Activated B cell treated with CpG ODN at 0.5 μM for 24 hours (primary cell): ENCODE measurements around the gene CD226. TPM values are rescaled to one million over a fixed set of nuclear protein-coding genes. Genes with fewer than 3 reads are reported as not detected.

Experiments used
- ATAC-seq: fragments of 200-7000 bp; cut with Tn5 transposase; one replicate; pipeline ENCODE4 v1.10.0; 2021; ENCODE audit warnings: low read depth, mild to moderate bottlenecking, moderate library complexity
- CTCF ChIA-PET: fragments of 350-600 bp; sonication (Branson Sonifier 250); formaldehyde crosslinking; loops from one replicate; lab custom pipeline; 2021; ENCODE audit warnings: antibody characterized with exemption; lab: Charles Lee
- POLR2A ChIA-PET: fragments of 350-600 bp; sonication (Branson Sonifier 250); formaldehyde crosslinking; loops from one replicate; lab custom pipeline; 2021; ENCODE audit warnings: antibody characterized with exemption; lab: Charles Lee
- DNase-seq: peaks from one replicate; pipeline ENCODE4 v3.0.0; 2022
- H3K27ac Mint-ChIP-seq: one replicate; pipeline ENCODE4 v1.8.0; 2020; ENCODE audit warnings: mixed read lengths
- H3K27me3 Mint-ChIP-seq: one replicate; pipeline ENCODE4 v1.8.0; 2021; ENCODE audit warnings: mixed read lengths
- H3K36me3 Mint-ChIP-seq: one replicate; pipeline ENCODE4 v1.8.0; 2021; ENCODE audit warnings: low read depth, mixed read lengths
- H3K4me1 Mint-ChIP-seq: one replicate; pipeline ENCODE4 v1.8.0; 2021; ENCODE audit warnings: mixed read lengths
- H3K4me3 Mint-ChIP-seq: one replicate; pipeline ENCODE4 v1.8.0; 2020; ENCODE audit warnings: mild to moderate bottlenecking, mixed read lengths
- H3K9me3 Mint-ChIP-seq: one replicate; pipeline ENCODE4 v1.8.0; 2020; ENCODE audit warnings: mixed read lengths
- CTCF ChIP-seq: fragments of 200-600 bp; IDR thresholded peaks from one replicate; pipeline ENCODE4 v1.8.0; 2022; ENCODE audit warnings: antibody characterized with exemption, mild to moderate bottlenecking
- intact Hi-C: fragments of 100-400 bp; cut with micrococcal nuclease; formaldehyde crosslinking; loops from one replicate; pipeline ENCODE4 v1.15.1; 2024
- total RNA-seq: library from RNA; stranded (reverse); gene quantifications from 2 replicates; pipeline ENCODE4 v1.2.3, GENCODE V29; 2022

CD226 gene
- total RNA-seq, 1 donor from 2014 or later = 8.3 TPM

DNA sequence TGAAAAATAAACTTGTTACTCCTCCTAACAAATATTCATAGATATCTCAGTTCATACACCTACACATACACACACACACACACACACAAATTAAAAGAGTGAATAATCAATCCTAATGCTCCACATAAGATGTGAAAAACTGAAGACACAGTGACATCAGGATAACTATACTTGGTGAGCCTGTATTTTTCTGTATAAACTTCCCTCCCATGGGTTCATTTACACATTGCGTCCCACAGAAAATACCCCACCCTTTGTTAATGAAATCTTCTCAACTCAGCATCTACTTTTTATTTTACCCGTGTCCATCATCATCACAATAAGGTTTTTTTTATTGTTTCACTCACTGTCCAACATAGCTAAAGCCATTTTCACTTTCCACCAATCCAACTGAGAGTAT is 60.4 kb downstream of the CD226 start:
- no peak overlapping the region for H3K27ac Mint-ChIP-seq
- peaks cover 25% of the 10 kb centered on the region for H3K4me1 Mint-ChIP-seq
- H3K9me3 Mint-ChIP-seq = peaks cover 5% of the 10 kb centered on the region
- TF ChIP-seq CTCF = no peak
- peaks cover 3% of the 10 kb centered on the region for H3K27me3 Mint-ChIP-seq
- H3K36me3 Mint-ChIP-seq = peaks cover 4% of the 10 kb centered on the region
- intact Hi-C loops = no loop called here
- ATAC-seq (no peak), DNase-seq (no peak)
- CTCF ChIA-PET = no interaction called here
- no peak overlapping the region for H3K4me3 Mint-ChIP-seq
- POLR2A ChIA-PET = no interaction called here

GRCh38 chr18:69885841-69886531 is 61.7 kb downstream of the CD226 start:
- Mint-ChIP-seq H3K27ac (peak overlapping the region; percentile 67), H3K9me3 (peaks cover 2% of the 10 kb centered on the region), H3K4me1 (peaks cover 25% of the 10 kb centered on the region), H3K27me3 (peaks cover 3% of the 10 kb centered on the region), H3K36me3 (peaks cover 1% of the 10 kb centered on the region), H3K4me3 (no peak overlapping the region)
- ChIA-PET POLR2A (interaction anchor here (0.6 kb wide), 1 partner anchor 72 kb away, joined by 4 read pairs; no protein-coding TSS in a partner anchor), CTCF (no interaction called here)
- ATAC-seq (peak; percentile 30), DNase-seq (no peak)
- no peak for TF ChIP-seq CTCF
- intact Hi-C loops = no loop called here

DNA sequence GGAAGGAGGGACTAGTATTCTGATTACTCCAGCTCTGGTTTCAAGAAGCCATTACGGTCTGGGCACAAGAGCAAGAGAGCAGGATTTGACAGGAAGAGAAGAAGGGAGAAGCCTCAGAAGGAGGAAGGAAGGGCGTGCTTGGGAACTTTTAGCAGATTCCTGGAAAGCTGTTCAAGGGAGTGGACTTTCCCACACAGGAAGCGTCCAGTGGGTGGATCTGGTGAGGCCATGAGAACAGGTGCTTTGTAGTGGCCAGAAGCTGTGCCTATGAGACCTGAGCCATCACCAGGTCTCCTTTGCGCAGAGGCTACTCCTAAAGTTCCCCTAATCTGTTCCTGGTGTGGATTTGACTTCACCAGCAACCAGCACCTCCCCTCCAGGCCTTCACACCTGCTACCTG is 62.3 kb downstream of the CD226 start:
- no peak overlapping the region for H3K4me3 Mint-ChIP-seq
- CTCF ChIA-PET = no interaction called here
- no peak for ATAC-seq
- H3K9me3 Mint-ChIP-seq = no peaks in the 10 kb centered on the region
- H3K27me3 Mint-ChIP-seq = peaks cover 3% of the 10 kb centered on the region
- H3K27ac Mint-ChIP-seq = no peak overlapping the region
- H3K36me3 Mint-ChIP-seq = no peaks in the 10 kb centered on the region
- POLR2A ChIA-PET = no interaction called here
- no peak for TF ChIP-seq CTCF
- intact Hi-C loops = no loop called here
- H3K4me1 Mint-ChIP-seq = peaks cover 25% of the 10 kb centered on the region
- no peak for DNase-seq

DNA sequence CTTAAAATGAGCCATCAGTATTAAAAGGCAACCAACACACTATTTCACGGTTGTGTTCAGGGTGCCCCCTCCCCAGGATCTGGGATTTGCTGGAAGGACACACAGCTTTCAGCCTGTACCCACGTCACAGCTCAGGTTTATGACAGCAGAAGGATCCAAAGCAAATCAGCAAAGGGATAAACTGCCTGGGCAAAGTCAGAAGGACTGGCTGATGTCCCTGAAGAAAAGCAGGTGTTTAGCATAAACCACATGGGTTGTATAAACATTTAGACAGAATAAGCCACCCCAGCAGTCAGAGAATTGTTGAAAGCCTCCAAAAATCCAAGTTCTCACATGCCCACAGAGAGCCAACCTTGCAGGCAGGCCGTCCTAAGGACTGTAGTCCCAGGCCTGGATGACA is 63.9 kb downstream of the CD226 start:
- peaks cover 25% of the 10 kb centered on the region for H3K4me1 Mint-ChIP-seq
- no peak overlapping the region for H3K4me3 Mint-ChIP-seq
- peaks cover 5% of the 10 kb centered on the region for H3K9me3 Mint-ChIP-seq
- DNase-seq (no peak), ATAC-seq (no peak)
- ChIA-PET CTCF (no interaction called here), POLR2A (no interaction called here)
- intact Hi-C loops = loop anchor here (2.0 kb wide), 2 partner anchors 65 to 75 kb away; no protein-coding TSS in a partner anchor
- no peaks in the 10 kb centered on the region for H3K36me3 Mint-ChIP-seq
- TF ChIP-seq CTCF = no peak
- no peak overlapping the region for H3K27ac Mint-ChIP-seq
- H3K27me3 Mint-ChIP-seq = peaks cover 3% of the 10 kb centered on the region

DNA sequence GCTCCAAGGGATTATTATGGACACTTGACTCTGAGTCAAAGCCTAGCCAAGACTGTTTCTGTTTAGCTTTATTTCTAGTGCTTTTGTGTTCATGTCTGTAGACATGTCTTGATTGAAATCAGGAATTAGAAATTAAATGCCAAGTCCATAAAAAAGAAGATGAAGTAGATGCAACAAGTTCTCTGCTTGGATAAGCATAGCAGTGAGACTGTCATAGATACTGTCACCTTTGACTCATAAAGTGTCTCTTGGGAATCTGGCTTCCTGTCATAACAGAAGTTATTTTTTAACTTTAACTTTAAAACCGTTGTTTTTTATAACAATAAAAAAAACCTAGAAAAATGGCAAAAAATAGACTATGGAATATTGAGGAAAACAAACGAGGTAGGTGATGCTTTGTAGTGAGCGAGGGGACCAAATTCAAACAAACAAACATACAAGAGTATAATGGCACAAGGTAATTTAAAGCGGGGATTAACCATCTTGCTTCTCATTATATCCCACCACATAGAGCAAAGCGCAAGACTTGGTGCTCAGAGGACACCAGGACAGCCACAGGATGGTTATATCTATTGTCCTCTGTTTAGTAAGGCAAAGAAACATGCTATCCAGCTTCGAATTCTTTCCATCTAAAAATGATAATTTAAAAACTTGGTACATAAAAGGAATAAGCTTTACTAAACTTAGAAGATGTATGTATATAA is 64.6 kb downstream of the CD226 start:
- intact Hi-C loops = loop anchor here (2.0 kb wide), 2 partner anchors 66 to 76 kb away; no protein-coding TSS in a partner anchor
- no peak for DNase-seq
- Mint-ChIP-seq H3K27ac (peak overlapping the region; percentile 65), H3K4me3 (peak overlapping the region; percentile 33), H3K27me3 (peaks cover 3% of the 10 kb centered on the region), H3K4me1 (peaks cover 25% of the 10 kb centered on the region), H3K9me3 (peaks cover 5% of the 10 kb centered on the region), H3K36me3 (no peaks in the 10 kb centered on the region)
- POLR2A ChIA-PET = no interaction called here
- peak; percentile 85 for ATAC-seq
- no peak for TF ChIP-seq CTCF
- CTCF ChIA-PET = interaction anchor here (0.5 kb wide), 1 partner anchor 34 kb away, joined by 4 read pairs; no protein-coding TSS in a partner anchor
